Fibroblast of peridontal ligament (primary cell): ENCODE measurements around the gene ZNF536.
"Not testable (repeated sequence)": the region's sequence is repeated elsewhere in the genome, so short reads cannot be mapped to it uniquely, and the experiment has no call there.

Source experiments
- DNase-seq: peaks from one replicate; pipeline ENCODE4 v3.0.0-alpha.2; 2010; ENCODE audit errors: extremely low read depth

Gene ZNF536

DNA sequence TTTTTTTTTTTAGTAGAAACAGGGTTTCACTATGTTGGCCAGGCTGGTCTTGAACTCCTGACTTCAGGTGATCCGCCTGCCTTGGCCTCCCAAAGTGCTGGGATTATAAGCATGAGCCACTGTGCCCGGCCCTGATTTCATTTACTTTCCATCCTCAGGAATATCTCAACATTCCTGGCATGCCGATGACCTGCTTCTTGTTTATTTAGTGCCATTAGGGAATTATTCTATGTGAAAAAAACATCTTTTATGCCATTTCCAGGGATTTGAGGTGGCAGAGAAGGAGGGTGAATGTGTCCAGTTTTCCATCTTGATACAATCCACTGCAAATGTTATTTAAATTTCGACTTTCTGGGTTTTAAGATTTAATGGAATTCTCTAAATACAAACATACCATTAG lies 45.0 kb downstream of the ZNF536 start:
- not testable (repeated sequence) for DNase-seq

DNA sequence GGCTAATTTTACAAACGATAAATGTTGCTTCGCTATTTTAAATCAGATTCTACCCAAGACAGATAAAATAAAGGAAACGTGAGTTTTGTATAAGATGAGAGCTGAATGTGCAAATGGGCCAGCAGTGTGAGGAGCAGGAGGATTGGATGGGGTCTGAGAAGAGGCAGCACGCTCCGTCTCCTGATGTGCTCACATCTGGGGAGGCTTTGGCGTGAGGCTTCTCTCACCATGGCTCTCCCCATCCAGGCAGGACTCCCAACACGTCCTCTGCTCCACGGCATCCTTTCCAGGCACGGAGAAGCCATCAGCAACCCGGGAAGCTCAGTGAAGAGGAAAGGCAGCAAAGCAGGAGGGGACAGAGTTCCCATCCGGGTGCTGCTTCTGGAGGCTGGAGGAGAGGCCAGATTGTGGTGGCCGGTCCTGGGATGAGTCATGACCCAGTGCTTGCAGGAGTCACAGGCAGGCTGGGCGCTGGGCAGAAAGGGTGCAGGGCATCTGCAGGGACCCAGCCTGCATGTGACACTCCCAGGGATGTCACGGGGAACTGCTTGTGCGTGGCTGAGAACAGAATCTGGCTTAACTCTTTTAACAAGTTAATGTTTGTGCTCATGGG lies 47.5 kb downstream of the ZNF536 start:
- DNase-seq: no peak

DNA sequence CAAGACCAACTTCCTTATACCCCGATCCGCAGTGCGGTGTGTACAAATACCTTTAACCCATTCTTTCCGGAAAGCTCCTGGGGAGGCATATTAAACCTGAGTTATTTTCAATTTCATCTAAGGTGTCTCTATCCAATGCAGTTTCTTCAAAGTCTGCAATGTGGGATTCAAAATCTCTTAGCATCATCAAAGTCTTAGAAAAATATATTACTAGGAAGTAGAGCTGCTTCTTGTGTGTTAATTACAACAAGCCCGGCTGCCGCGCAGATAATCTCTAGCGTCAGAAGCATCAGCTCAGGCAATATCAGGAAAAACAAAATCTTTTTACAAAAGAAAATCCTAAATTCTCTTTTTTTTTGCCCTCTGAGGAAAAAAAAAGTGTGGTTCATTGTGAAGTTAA lies 48.1 kb downstream of the ZNF536 start:
- DNase-seq: no peak

DNA sequence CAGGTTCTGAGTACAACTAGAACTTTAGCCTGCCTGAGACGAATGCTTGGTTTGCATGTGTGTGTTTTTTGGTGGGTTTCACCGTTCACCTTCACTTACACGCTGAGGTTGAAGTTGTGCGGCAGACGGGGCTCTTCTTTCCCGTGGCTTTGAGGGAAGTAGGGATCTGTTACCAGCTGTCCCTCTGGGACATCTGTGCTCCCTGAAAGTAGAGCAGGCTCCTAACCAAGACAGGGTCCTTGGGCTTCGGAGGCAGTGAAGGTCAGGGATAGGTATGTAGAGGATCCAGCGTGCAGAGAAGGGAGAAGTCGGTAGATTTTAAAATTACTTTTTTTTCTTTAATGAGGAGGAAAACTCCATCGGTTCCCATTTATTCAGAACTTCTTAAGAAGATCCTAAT lies 48.7 kb downstream of the ZNF536 start:
- DNase-seq: no peak

DNA sequence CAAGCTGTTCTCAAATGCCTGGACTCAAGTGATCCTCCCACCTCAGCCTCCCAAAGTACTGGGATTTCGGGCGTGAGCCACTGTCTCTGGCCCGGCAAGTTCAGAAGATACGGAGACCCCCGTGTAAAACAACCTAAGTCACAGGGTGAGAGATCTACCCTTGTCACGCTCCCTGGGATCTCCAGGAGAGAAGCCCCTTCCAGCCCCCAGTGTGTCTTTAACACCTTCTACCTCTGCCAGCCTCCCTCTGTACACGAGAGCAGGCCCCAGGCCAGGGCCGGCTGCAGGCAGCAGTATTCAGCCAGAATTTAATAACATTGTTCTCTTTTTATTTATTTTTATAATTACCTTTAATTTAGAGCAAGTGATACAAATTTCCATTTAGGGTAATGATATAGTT lies 49.4 kb downstream of the ZNF536 start:
- no peak for DNase-seq

DNA sequence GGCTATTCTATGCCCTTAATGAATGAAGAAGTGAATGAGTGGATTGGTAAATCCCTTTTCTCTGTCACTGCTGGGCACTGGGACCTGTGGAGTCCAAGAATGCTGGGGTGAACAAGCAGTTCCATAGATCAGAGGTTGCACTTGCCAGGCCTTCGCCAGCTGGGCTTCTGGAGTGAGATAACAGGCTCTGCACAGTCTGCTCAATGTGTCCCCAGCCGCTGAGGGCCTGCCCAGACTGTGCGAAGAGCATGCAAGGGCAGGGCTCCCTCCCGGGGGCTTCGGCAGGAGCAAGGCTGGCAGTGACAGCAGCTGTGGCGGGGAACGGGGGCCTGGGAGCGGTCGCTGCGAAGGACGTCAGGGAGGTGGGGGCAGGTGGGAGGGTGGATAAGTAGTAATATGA lies 51.3 kb downstream of the ZNF536 start:
- DNase-seq: no peak

DNA sequence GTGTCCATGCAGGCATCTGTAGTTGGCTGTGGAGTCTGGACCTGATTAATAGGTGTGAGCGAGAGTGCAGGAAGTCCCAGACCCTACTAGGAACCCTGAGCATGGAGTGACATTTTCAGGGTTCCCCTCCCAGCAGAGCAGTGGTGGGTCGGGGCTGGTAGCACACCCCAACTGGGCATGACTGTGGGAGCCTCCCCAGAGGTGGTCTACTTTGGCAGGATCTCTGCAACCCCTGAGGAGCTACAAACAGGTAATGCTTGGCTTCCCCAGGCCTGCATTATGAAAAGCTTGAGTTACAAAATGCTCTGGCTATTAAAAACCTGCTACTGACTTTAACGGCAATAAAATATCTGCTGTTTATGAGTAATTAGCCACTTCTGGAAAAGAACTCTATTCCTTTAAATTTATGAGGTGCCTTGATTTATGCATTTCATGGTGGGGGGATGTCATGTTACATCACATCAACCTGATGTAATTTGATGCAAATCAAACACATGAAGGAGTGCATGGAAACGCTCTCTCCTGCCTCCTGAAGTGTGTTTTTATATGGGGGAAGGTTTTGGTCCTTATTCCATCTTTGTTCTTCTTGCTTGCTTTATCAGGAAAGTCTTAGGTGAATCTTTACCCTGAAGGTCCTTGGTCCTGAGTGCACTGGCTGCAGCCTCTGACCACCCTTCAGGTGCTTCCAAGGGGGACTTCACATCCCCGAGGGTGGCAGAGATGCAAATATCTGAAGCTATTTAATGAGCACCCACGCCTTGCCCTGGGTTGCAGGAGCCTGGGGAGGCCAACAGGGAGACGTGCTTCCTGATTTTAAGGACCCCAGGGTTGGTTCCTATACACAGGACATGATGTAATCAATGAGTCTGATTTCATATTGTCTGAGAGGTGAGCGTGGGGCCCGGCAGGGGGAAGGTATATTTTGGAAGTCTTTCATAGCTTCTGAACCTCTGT lies 54.0 kb downstream of the ZNF536 start:
- no peak for DNase-seq

DNA sequence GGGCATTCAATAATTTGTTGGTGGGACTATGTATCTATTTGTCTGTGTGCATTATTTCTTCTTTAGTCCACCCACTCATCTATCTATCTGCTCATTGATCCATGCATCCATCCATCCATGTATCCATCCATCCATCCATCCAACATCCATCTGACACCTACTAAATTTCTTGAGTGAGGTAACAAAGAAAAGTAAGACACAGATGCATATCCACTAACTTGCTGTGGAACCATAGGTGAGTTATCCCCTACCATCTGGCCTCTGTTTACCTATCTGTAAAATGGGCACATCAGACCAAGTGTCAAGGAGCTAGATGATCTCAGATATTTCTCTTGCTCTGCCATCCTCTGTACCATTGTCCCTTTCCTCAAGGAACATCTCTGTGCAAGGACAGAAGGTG lies 54.7 kb downstream of the ZNF536 start:
- DNase-seq: no peak

DNA sequence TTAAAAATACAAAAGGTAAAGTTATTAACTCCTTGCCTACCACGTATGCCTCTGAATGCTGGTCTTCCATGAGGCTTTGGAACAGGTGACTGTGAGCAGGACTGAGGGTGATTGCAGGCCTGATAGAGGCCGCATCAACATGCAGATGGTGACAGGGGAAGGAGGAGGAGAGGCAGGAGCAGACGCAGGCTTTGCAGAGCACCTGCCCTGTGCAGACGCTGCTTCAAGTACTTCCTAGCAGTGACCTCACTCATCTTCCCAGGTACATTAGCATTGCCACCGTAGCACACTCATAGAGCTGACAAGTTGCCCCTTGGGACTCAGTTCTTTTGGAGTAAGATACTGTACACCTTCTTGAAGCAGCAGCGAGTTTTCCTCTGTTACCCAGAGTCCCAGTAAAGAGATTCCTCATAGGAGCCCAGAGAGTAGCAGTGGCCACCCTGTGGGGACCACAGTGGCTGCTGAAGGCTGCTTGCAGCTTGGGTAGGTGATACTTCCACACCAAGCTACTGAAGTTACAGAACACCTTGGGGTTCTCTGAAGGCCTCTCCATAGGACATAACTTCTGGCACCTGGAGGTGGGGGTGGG lies 56.0 kb downstream of the ZNF536 start:
- DNase-seq: no peak

DNA sequence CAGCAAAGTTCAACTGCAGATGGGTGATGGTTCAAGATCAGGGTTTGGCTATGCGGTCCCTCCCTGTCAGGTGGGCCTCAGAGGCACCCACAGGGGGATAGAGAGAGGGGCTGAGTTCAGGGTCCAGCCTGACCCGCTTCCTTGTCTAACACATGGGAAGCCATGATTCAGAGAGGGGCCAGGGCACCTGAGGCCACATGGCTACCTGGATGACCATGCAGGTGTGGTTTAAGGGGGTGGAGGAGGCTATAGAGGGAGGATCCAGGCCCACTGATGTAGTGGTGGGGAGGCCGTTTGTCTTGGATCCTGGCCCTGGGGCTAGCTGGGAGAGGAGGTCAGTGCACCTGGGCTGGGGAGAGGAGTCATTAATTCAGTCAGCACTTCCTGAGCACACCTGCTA lies 56.7 kb downstream of the ZNF536 start:
- DNase-seq: no peak

DNA sequence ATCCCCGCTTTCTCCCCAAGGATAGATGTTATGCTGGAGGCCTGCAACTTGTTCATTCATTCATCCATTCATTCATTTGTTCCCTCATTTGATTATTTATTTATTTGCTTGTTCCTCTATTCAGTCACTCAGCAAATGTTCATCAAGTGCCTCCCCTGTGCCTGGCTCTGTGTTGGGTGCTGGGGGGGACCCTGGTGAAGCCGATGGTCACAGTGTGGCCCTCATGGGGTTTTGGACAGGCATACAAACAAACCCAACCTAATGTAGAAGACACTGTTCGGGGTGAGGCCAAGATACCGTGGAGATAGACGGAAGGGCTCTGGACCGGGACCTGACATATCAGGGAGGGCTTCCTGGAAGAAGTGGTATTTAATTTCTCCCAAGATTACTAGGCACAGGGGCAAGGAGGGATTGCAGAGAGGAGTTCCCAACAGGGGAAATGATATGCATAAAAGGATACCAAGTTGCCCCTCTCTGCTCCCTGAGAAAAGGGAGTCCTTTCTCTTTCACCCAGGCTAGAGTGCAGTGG lies 58.1 kb downstream of the ZNF536 start:
- DNase-seq: no peak

DNA sequence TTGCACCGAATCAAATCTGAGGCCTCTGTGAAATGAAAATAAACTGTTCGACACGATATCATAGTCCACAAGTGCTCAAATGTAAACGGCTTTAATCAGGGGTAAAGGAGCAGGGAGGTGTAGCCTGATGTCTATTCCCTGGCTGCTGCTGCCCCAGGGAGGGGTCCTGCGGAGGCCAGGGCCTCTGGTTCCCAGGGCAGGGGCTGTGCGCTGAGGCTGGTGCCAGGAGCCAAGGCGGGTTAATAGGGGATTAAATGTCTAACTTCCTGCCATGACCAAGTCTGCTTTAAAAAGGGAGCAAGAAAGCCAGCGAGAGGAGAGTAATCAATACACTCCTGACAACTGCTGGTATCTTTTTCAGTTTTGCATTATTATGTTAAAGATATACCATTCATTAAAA lies 59.4 kb downstream of the ZNF536 start:
- no peak for DNase-seq

DNA sequence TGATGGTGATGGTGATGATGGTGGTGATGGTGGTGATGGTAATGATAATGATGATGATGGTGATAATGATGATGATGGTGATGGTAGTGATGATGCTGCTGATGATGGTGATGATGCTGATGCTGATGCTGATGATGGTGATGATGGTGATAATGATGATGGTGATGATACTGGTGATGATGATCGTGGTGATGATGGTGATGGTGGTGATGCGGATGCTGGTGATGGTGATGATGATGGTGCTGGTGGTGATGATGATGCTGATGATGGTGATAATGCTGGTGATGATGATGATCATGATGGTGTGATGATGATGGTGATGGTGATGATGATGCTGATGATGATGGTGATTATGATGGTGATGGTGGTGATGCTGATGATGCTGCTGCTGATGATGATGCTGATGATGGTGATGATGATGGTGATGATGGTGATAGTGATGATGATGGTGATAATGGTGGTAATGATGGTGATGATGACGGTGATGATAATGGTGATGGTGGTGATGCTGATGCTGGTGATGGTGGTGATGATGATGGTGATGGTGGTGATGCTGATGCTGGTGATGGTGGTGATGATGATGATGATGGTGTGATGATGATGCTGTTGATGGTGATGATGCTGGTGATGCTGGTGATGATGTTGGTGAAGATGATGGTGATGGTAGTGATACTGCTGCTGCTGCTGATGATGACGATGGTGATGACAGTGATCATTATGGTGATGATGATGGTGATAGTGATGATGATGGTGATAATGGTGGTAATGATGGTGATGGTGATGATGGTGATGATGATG lies 62.8 kb downstream of the ZNF536 start:
- no peak for DNase-seq

DNA sequence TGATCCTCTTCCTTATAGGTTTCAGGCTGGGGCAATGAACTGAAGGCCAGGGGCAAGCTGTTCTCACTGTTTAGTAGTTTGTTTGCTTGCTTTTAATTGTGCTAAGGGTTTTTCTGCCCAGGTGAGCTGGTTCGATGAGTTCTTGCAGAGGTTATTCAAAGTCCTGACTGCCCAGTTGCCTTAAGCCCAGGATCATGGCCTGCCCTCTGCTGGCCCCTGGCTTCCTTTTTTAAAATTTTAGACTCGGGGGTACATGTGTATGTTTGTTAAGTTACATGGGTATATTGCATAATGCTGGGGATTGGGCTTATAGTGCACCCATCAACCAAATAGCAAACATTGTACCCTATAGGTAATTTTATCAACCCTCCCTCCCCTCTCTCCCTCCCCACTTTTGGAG lies 65.7 kb downstream of the ZNF536 start:
- DNase-seq: no peak

DNA sequence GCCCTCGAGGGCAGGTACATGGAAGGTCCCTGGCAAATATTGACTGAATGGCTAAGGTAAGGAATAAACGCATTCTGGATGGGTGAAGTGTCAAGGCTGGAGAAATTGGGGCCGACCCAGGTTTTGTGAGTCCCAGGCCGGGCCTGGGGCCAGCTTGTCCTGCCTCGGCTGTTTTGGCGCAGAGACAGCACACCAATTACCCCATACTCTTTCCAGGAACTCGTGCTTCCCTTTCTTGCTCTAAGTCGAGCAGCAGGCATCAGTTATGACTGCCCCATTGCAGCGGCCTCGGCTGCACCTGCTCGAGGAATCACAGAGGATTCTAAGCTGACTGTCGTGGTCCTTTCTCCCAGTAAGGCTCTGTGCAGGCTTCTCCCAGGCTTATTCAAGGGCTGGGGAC lies 67.1 kb downstream of the ZNF536 start:
- DNase-seq: no peak

DNA sequence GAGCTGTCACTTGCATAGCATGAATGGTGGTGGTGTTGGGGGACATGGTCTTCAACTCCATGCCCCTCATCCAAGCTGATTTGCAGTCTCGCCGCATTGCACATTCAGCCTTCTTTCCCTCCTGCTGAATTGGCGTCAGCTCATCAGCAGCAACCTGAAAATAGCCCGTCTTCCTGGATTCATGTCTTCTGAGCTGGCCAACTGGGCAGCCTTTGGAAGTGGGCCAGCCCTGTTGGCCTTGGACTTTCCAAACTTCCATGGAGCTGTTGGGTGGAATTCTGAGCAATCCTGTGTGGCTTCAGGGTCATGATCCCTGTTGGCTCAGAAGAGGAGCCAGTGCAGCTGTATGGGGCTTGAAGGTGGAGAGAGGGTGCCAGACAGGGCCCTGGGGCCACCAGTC lies 68.8 kb downstream of the ZNF536 start:
- no peak for DNase-seq

DNA sequence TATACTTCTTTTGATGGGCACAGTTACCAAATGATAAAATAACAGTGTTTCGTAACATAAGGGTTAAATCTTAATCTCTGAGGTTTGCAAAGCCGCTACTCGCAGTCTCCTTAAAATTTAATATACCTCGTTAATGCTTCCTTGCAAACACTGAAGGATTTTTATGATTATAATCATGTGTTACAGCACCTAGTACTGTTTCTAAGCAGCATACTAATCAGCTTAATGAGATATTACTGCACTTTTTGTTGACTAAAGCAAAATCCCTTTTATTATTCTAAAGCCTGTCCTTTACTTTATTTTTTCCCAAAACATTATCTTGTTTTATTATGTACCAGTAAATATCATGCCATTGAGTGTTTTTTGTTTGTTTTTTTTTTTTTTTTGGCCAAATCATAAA lies 70.5 kb downstream of the ZNF536 start:
- DNase-seq: no peak

DNA sequence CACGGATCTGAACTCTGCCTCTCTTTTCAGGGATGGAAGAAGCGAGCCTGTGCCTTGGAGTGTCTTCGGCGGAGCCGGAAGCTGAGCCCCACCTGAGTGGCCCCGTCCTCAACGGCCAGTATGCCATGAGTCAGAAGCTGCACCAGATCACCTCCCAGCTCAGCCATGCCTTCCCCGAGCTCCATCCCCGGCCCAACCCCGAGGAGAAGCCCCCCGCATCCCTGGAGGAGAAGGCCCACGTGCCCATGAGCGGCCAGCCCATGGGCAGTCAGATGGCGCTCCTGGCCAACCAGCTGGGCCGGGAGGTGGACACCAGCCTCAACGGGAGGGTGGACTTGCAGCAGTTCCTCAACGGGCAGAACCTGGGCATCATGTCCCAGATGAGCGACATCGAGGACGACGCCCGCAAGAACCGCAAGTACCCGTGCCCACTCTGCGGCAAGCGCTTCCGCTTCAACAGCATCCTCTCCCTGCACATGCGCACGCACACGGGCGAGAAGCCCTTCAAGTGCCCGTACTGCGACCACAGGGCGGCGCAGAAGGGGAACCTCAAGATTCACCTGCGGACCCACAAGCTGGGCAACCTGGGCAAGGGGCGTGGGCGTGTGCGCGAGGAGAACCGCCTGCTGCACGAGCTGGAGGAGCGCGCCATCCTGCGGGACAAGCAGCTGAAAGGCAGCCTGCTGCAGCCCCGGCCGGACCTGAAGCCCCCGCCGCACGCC lies 71.5 kb downstream of the ZNF536 start:
- DNase-seq: no peak

DNA sequence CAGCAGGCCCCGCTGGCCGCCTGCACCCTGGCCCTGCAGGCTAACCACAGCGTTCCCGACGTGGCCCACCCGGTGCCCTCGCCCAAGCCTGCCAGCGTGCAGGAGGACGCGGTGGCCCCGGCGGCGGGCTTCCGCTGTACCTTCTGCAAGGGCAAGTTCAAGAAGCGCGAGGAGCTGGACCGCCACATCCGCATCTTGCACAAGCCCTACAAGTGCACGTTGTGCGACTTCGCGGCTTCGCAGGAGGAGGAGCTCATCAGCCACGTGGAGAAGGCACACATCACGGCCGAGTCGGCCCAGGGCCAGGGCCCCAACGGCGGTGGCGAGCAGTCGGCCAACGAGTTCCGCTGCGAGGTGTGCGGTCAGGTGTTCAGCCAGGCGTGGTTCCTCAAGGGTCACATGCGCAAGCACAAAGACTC lies 72.1 kb downstream of the ZNF536 start:
- DNase-seq: no peak

DNA sequence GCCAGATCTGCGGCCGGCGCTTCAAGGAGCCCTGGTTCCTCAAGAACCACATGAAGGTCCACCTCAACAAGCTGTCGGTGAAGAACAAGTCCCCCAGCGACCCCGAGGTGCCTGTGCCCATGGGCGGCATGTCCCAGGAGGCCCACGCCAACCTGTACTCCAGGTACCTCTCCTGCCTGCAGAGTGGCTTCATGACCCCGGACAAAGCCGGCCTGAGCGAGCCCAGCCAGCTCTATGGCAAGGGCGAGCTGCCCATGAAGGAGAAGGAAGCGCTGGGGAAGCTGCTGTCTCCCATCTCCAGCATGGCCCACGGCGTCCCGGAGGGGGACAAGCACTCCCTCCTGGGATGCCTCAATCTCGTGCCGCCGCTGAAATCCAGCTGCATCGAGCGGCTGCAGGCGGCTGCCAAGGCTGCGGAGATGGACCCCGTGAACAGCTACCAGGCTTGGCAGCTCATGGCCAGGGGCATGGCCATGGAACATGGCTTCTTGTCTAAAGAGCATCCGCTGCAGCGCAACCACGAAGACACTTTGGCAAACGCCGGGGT lies 72.6 kb downstream of the ZNF536 start:
- DNase-seq: no peak

DNA sequence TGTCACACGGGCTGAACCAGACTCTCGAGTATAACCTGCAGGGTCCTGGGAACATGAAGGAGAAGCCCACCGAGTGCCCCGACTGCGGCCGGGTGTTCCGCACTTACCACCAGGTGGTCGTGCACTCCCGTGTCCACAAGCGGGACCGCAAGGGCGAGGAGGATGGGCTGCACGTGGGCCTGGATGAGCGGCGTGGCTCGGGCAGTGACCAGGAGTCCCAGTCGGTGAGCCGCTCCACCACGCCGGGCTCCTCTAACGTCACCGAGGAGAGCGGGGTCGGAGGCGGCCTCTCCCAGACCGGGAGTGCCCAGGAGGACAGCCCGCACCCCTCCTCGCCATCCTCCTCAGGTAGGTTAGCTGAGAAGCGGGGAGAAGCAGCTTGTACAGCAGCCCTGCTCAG lies 73.2 kb downstream of the ZNF536 start:
- DNase-seq: no peak
